GM10266 (cell line): Measurements from ENCODE around the gene DNAJB8.

Experiments
- DNase-seq: peaks from one replicate; pipeline ENCODE4 v3.0.0; 2012; ENCODE audit errors: extremely low spot score
- TF ChIP-seq, protein P1 (sequence below): IDR thresholded peaks from 2 replicates; pipeline ENCODE4 v1.5.1; 2012; ENCODE audit warnings: mild to moderate bottlenecking, low read depth; ENCODE audit not compliant: control insufficient read depth, insufficient read depth; ENCODE audit errors: missing control alignments

Gene DNAJB8

DNA sequence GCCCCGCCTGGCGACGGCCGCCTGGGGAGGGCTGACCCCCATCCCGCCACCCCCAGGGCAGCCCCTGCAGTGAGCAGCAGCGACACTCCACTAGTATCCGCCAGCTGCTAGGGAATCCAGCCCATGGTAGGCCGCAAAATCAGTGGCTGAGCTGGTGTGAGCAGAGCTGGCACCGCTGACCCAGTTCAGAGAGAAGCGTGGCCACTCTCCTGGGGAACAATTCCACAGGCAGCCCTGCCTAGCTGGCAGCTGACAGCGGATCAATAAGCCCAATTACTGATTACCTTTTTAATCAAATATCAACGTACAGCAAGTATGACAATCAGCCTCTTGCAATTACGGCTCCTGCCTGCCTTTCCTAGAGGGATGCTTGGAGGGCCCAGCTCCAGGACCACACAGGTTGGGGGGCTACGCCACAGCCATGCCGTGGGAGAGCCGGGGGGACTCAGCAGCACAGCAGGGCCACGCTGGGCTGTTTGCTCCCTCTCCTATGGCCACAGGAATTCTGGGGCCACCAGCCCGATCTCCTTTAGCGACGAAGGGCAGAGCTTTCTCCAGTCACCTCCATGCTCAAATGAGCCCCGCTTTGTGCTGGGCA, 13.9 kb downstream of the DNAJB8 start:
- TF ChIP-seq, protein P1, sequence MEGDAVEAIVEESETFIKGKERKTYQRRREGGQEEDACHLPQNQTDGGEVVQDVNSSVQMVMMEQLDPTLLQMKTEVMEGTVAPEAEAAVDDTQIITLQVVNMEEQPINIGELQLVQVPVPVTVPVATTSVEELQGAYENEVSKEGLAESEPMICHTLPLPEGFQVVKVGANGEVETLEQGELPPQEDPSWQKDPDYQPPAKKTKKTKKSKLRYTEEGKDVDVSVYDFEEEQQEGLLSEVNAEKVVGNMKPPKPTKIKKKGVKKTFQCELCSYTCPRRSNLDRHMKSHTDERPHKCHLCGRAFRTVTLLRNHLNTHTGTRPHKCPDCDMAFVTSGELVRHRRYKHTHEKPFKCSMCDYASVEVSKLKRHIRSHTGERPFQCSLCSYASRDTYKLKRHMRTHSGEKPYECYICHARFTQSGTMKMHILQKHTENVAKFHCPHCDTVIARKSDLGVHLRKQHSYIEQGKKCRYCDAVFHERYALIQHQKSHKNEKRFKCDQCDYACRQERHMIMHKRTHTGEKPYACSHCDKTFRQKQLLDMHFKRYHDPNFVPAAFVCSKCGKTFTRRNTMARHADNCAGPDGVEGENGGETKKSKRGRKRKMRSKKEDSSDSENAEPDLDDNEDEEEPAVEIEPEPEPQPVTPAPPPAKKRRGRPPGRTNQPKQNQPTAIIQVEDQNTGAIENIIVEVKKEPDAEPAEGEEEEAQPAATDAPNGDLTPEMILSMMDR, result no peak
- DNase-seq, result no peak

GRCh38 chr3:128452120-128452519, 14.6 kb downstream of the DNAJB8 start:
- TF ChIP-seq, protein P1, result no peak
- no peak for DNase-seq

GRCh38 chr3:128449111-128449638, 17.5 kb downstream of the DNAJB8 start:
- TF ChIP-seq, protein P1, result no peak
- DNase-seq, result no peak

- TF ChIP-seq, protein P1, result no peak
- DNase-seq, result no peak
Measured at GRCh38 chr3:128448491-128448890, 18.2 kb downstream of the DNAJB8 start.

- DNase-seq, result no peak
- TF ChIP-seq, protein P1, result no peak
Measured at GRCh38 chr3:128447561-128448013, 19.1 kb downstream of the DNAJB8 start.

- TF ChIP-seq, protein P1, result no peak
- no peak for DNase-seq
Measured at GRCh38 chr3:128446821-128447220, 19.9 kb downstream of the DNAJB8 start.

GRCh38 chr3:128445357-128445756, 21.3 kb downstream of the DNAJB8 start:
- no peak for DNase-seq
- TF ChIP-seq, protein P1, result no peak
